DMS53 (cell line): Measurements from ENCODE around the gene PLEK2.
"Not testable (repeated sequence)": the region's sequence is repeated elsewhere in the genome, so short reads cannot be mapped to it uniquely, and the experiment has no call there.

Experiments
- DNase-seq: peaks from one replicate; lab custom pipeline; 2025; lab: John Stamatoyannopoulos, UW

The PLEK2 gene

DNA sequence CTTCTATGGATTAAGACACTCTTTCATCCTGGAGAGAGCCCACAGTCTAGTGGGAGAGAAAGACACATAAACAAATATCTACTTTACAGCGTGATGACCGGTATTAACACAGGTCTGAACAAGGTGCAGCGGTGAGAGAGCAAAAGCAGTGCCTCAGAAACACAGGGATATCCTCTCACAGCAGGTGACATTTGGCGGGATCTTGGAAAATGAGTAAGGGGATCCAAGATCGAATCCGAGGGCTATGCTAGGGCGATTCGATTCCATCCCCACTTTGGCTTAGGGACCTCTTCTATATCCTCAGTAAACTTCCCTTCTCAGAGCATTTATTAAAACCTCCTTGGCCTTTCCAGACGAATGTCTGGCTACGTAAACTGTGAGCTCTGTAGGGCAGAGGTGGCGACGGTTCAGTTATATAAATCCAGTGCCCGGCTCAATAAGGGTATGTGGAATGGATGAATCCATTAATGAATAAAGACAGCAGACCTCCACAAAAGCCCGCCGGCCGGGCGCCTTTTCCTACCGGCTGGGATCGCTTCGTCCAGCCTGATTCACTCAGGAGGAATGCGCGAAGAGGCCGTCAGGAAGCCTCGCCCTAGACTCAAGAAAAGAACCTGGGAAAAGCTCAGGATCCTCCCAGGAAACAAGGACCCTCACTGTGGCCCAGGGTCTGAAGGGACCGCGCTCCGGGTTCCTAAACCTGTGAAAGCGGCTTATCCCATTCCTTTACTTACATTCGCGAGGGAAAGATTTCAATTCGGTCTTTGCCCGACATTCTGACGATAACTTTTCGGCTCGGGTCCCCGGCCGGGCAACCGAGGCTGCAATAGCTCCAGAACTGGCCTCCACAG, 52.8 kb downstream of the PLEK2 start:
- DNase-seq, result peak; percentile 17

DNA sequence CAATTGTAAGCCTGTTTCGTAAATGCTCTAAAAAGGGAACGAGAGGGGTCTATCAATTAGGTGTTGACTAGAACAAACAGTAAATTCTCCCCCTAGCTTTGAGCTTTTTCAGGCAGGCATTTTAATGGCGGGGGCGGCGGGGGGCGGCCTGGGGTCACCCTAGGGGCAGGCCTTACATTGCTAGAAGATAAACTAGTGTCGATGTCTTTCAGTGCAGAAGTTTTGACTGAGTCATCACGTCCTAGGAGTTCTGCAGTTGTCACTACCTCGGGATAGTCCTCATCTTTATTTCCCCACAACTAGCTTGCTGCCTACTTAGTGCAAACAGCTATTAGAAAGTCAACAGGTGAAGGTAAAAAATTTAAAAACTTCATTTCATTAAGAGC, 54.0 kb downstream of the PLEK2 start:
- no peak for DNase-seq

DNA sequence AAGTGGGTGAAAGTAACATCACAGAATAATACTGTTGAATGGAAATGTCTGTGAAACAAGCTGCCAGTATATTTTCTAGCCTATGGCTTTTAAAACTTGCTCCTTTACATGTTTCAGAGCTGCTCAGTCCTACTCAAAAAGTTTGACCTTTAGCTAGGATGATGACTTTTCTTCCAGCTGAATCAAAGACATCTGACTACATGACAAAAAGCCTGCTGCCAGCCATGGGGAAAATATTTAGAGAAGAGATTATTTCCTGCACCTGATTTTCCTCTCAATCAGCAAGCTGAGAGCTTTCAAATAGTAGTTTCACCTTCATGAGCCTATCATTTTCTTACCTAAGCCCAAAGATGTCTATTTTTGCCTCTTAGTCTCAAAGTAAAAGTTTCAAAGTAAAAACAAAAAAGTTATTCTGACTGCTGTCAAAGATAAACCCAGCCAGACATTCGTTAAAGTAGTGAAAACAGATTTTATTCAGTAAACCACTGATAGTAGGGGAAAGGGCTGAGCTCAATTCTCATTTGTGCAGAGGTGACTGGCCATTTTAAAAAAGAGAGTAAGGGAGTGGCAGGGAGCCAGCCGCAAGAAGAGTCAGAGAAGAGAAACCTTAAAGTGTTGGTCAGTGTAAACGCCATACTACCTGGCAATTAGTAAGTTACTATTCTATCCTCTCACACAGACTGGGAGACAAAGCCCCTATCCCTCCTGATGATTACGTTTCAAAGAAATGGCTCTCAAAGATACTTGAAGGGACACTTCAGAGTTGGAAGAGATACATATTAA, 54.6 kb downstream of the PLEK2 start:
- no peak for DNase-seq

DNA sequence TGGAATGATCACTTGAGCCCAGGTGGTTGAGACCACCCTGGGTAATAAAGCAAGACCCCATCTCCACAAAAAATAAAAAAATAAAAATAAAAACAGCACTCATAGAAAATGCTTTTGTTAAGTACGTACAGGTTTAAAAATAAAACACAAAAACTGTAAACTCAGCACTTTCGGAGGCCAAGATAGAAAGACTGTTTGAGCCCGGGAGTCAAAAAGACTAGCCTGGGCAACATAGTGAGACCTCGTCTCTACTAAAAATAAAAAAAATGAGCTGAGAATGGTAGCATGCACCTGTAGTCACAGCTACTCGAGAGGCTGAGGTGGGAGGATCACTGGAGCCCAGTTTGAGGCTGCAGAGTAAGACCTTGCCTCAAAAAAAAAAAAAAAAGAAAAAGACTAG, 59.9 kb downstream of the PLEK2 start:
- DNase-seq, result no peak

DNA sequence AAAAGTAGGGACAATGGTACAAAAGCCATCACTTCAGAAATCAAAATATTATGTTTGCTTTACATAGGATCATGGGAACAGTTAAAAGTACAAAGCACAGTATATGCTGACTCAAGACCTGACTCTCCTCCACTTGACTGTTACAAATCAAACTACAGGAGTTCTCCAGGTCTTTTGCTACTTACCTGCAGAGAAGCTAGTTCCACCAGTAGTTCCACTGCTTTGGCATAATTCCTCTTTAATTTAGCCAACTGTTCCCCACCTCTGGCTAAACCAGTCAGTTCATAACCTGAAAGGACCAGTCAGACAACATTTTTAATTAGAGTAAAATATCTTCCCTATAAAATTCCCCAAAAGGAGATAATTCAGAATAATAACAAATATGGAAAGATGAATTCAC, 66.4 kb downstream of the PLEK2 start:
- DNase-seq, result no peak

DNA sequence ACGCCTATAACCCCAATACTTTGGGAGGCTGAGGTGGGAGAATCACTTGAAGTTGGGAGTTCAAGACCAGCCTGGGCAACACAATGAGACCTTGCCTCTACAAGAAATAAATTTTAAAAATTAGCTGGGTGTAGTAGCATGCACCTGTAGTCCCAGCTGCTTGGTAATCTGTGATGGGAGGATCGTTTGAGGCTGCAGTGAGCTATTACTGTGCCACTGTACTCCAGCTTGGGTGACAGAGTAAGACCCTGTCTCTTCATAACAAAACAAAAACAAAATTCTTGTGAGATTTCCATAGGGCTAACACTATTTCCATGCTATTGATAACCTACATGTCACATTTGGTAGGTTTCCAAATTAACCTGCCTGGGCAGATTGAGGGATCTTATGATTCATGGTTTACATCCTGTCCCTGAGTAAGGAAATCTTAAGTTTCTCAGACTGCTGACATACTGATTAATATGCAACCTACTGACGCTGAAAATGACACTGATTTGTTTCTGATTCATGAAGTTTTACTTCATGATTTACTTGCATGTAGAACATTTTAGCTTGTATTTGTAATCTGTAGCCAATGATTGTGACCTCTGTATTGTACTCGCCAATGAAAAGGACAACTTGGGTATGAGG, 68.2 kb downstream of the PLEK2 start:
- no peak for DNase-seq

DNA sequence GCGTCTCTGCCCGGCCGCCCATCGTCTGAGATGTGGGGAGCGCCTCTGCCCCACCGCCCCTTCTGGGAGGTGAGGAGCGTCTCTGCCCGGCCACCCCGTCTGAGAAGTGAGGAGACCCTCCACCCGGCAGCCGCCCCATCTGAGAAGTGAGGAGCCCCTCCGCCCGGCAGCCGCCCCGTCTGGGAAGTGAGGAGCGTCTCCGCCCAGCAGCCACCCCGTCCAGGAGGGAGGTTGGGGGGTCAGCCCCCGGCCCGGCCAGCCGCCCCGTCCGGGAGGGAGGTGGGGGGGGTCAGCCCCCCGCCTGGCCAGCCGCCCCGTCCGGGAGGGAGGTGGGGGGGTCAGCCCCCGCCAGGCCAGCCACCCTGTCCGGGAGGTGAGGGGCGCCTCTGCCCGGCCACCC, 70.7 kb downstream of the PLEK2 start:
- not testable (repeated sequence) for DNase-seq
